Colonic mucosa (tissue), 4 donors: ENCODE data around the gene FHIP1B. TPM values are rescaled to one million over a fixed set of nuclear protein-coding genes. Genes with fewer than 3 reads are reported as not detected.

Experiments used
- DNase-seq: peaks from one replicate; pipeline ENCODE4 v3.0.0-alpha.2; 2020
- H3K27ac ChIP-seq: fragments of 200-600 bp; one replicate; pipeline ENCODE4 v1.8.0; 2021
- H3K27me3 ChIP-seq: fragments of 200-600 bp; one replicate; pipeline ENCODE4 v1.8.0; 2021
- H3K36me3 ChIP-seq: fragments of 200-600 bp; one replicate; pipeline ENCODE4 v1.8.0; 2021
- H3K4me1 ChIP-seq: fragments of 200-600 bp; one replicate; pipeline ENCODE4 v1.8.0; 2021; ENCODE audit warnings: mild to moderate bottlenecking
- H3K4me3 ChIP-seq: fragments of 200-600 bp; one replicate; pipeline ENCODE4 v1.8.0; 2021
- H3K9ac ChIP-seq, 2 donors: one replicate each; pipeline ENCODE4 v1.7.0; 2013; ENCODE audit warnings: control low read depth in 2 of 2, low read depth in 2 of 2, low read length in 2 of 2
- H3K9me3 ChIP-seq: fragments of 200-600 bp; one replicate; pipeline ENCODE4 v1.8.0; 2021
- intact Hi-C: fragments of 100-400 bp; cut with DNase I; formaldehyde crosslinking; loops from one replicate; pipeline ENCODE4 v1.14.1; 2022
- total RNA-seq, 2 donors: library from RNA; stranded (reverse); fragmentation: NEBNext Ultra II Directional in 1 of 2; extraction: Animal tissue kit (Norgen Biotek cat#: 25700) in 1 of 2; gene quantifications; one replicate each; pipeline ENCODE4 v1.2.1, GENCODE V29; 2021
- TF ChIP-seq, protein P1 (sequence below): fragments of 200-600 bp; IDR thresholded peaks from one replicate; pipeline ENCODE4 v1.8.0; 2022; ENCODE audit warnings: antibody characterized with exemption, mild to moderate bottlenecking
- donor health status: healthy.
- donor health status: DM: no; HTN: no; CAD: no.
- donor health status: DM: no; HTN: no; CAD: no.

The FHIP1B gene
- total RNA-seq, 2 donors from 2014 or later: 84.6 to 107 TPM

DNA sequence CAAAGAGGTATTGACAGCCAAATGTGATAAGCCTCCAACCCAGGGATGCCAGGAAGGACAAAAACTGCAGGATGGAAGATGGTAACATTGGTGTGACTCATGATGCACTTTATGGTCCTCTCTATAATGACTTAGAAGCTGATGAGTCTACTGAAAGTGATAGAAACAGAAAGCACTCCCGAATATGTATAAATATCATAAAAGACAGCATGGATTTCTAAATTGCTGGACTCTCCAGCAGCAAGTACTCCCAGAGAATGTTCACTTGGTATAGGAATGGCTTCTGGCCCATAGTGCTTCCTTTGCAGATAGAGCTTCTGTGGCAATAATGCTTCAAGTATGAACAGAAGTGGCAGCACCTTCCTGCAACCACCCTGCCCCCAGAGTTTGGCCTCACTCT is 64.2 kb downstream of the FHIP1B start, which contains the start of gene OR52B2:
TSS of gene OR52B2 (minus strand) at position 101 of the 400 bp plus-strand sequence. CDS start at position 101, 0 bp downstream.
- no peaks in the 10 kb centered on the region for H3K4me1 ChIP-seq
- intact Hi-C loops: no loop called here
- H3K9ac ChIP-seq: no peak within 1 kb of the TSS
- H3K36me3 ChIP-seq: no peaks in the 10 kb centered on the region
- no peak within 1 kb of the TSS for H3K27ac ChIP-seq
- H3K27me3 ChIP-seq: no peaks in the 10 kb centered on the region
- H3K9me3 ChIP-seq: no peaks in the 10 kb centered on the region
- DNase-seq: no peak
- H3K4me3 ChIP-seq: no peak within 1 kb of the TSS
- TF ChIP-seq, protein P1, sequence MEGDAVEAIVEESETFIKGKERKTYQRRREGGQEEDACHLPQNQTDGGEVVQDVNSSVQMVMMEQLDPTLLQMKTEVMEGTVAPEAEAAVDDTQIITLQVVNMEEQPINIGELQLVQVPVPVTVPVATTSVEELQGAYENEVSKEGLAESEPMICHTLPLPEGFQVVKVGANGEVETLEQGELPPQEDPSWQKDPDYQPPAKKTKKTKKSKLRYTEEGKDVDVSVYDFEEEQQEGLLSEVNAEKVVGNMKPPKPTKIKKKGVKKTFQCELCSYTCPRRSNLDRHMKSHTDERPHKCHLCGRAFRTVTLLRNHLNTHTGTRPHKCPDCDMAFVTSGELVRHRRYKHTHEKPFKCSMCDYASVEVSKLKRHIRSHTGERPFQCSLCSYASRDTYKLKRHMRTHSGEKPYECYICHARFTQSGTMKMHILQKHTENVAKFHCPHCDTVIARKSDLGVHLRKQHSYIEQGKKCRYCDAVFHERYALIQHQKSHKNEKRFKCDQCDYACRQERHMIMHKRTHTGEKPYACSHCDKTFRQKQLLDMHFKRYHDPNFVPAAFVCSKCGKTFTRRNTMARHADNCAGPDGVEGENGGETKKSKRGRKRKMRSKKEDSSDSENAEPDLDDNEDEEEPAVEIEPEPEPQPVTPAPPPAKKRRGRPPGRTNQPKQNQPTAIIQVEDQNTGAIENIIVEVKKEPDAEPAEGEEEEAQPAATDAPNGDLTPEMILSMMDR: no peak

Other genes with a start within 250 kb of the FHIP1B start
- not detected for gene OR52L1, start 247.7 kb downstream of the FHIP1B start, total RNA-seq
- gene OR56A4, start 227.7 kb downstream of the FHIP1B start, total RNA-seq: not detected
- not detected for gene OR56A1, start 203.9 kb downstream of the FHIP1B start, total RNA-seq
- gene OR56B4, start 127.0 kb downstream of the FHIP1B start, total RNA-seq: not detected
- under 1 TPM in 1 of 2 donors, not detected in 1; 0.25 TPM for gene OR52B2, start 64.3 kb downstream of the FHIP1B start, total RNA-seq
- gene OR52W1, start 35.4 kb downstream of the FHIP1B start, total RNA-seq: not detected
- not detected for gene C11orf42, start 29.1 kb downstream of the FHIP1B start, total RNA-seq
- gene CNGA4, start 4.5 kb upstream of the FHIP1B start, total RNA-seq: under 1 TPM in 1 of 2 donors, not detected in 1; 0.12 TPM
- gene CCKBR, start 25.2 kb upstream of the FHIP1B start, total RNA-seq: not detected
- 10 to 100 TPM in 1 of 2 donors, 1 to 10 TPM in 1; 6.5 to 15.4 TPM for gene CAVIN3, start 85.9 kb upstream of the FHIP1B start, total RNA-seq
- gene SMPD1, start 155.8 kb upstream of the FHIP1B start, total RNA-seq: 10 to 100 TPM; 49.3 to 57.1 TPM
- gene APBB1, start 184.5 kb upstream of the FHIP1B start, total RNA-seq: 10 to 100 TPM in 1 of 2 donors, 1 to 10 TPM in 1; 6.6 to 10.2 TPM
- gene HPX, start 206.4 kb upstream of the FHIP1B start, total RNA-seq: 1 to 10 TPM; 1.8 to 5.3 TPM
- gene TRIM3, start 239.3 kb upstream of the FHIP1B start, total RNA-seq: 10 to 100 TPM; 30.0 to 59.0 TPM
- 10 to 100 TPM; 76.9 to 87.3 TPM for gene ARFIP2, start 246.7 kb upstream of the FHIP1B start, total RNA-seq
- 10 to 100 TPM; 48.0 TPM for gene TIMM10B, start 246.9 kb upstream of the FHIP1B start, total RNA-seq